ENCODE results near the gene CBLB.

DNA sequence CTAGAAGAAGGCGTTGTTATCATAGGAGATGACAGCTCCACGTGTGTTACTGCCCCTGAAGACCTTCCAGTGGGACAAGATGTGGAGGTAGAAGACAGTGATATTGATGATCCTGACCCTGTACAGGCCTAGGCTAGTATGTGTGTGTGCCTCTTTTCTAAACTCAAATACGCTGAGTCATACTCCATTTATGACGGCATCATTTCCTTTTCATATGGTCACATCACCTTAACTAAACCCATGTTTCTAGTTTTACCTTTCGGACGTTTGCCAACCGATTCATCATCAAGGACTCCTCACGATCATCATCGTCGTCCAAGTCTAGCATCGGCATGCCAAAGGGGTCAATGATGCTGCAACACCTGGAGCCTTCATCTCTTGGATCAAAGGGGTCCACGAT is 149.0 kb downstream of the CBLB start:
- TF ChIP-seq, protein P1, sequence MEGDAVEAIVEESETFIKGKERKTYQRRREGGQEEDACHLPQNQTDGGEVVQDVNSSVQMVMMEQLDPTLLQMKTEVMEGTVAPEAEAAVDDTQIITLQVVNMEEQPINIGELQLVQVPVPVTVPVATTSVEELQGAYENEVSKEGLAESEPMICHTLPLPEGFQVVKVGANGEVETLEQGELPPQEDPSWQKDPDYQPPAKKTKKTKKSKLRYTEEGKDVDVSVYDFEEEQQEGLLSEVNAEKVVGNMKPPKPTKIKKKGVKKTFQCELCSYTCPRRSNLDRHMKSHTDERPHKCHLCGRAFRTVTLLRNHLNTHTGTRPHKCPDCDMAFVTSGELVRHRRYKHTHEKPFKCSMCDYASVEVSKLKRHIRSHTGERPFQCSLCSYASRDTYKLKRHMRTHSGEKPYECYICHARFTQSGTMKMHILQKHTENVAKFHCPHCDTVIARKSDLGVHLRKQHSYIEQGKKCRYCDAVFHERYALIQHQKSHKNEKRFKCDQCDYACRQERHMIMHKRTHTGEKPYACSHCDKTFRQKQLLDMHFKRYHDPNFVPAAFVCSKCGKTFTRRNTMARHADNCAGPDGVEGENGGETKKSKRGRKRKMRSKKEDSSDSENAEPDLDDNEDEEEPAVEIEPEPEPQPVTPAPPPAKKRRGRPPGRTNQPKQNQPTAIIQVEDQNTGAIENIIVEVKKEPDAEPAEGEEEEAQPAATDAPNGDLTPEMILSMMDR (IDR thresholded peaks at IDR 0.05; ENCODE audit: borderline replicate concordance, extremely low read depth, low read length, poor library complexity, severe bottlenecking) = no peak
- no peak for TF ChIP-seq EZH2 (IDR thresholded peaks at IDR 0.05; ENCODE audit: borderline replicate concordance, low read depth, low read length, severe bottlenecking)
